ENCODE measurements around the gene MTARC1.

GRCh38 chr1:220812308-220812707 is 25.6 kb downstream of the MTARC1 start:
- TF ChIP-seq CTCF (IDR thresholded peaks at IDR 0.05) (no peak), POLR2A (IDR thresholded peaks at IDR 0.05) (no peak)
